ENCODE results near the gene TPI1.

GRCh38 chr12:6822426-6823135 lies 44.8 kb upstream of the TPI1 start:
- TF ChIP-seq, protein P1, sequence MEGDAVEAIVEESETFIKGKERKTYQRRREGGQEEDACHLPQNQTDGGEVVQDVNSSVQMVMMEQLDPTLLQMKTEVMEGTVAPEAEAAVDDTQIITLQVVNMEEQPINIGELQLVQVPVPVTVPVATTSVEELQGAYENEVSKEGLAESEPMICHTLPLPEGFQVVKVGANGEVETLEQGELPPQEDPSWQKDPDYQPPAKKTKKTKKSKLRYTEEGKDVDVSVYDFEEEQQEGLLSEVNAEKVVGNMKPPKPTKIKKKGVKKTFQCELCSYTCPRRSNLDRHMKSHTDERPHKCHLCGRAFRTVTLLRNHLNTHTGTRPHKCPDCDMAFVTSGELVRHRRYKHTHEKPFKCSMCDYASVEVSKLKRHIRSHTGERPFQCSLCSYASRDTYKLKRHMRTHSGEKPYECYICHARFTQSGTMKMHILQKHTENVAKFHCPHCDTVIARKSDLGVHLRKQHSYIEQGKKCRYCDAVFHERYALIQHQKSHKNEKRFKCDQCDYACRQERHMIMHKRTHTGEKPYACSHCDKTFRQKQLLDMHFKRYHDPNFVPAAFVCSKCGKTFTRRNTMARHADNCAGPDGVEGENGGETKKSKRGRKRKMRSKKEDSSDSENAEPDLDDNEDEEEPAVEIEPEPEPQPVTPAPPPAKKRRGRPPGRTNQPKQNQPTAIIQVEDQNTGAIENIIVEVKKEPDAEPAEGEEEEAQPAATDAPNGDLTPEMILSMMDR (IDR thresholded peaks at IDR 0.05; ENCODE audit: low read length) = no peak
- no peak for TF ChIP-seq EZH2 (IDR thresholded peaks at IDR 0.05; ENCODE audit: borderline replicate concordance, low read length)

All from OCI-LY1 (cell line).